Measurements from ENCODE around the gene MRC1. TPM values are rescaled to one million over a fixed set of nuclear protein-coding genes. Genes with fewer than 3 reads are reported as not detected.

Gene MRC1
- total RNA-seq, 1 donor from 2014 or later: 232 TPM

DNA sequence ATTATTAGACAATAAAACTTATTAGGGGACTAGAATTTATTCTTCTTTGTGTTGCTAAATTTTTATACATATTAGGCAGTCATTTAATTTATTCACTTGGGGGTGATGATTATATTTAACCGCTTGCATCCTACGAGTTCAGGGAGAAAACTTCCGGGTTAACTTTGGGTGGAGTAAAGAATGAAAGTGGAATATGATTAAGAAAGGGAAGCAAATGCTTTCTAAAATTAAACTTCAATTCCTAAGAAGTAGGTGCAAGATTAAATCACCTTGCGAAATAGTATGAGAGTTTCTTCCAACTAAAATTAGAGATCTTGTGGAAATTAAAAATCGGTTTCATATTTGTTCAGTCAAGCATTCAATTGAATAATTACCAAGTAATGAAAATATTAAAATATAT, 33.5 kb downstream of the MRC1 start:
- DNase-seq (ENCODE audit: low read depth in 2 of 2): no peak

- peak in 1 of 2 donors; percentile 20 for DNase-seq (ENCODE audit: low read depth in 2 of 2)
Observed at GRCh38 chr10:17847585-17848296, 38.6 kb downstream of the MRC1 start.

GRCh38 chr10:17848646-17849045, 39.5 kb downstream of the MRC1 start:
- DNase-seq (ENCODE audit: low read depth in 2 of 2): no peak

GRCh38 chr10:17850501-17850900, 41.4 kb downstream of the MRC1 start:
- DNase-seq (ENCODE audit: low read depth in 2 of 2): peak; percentile 65 to 72

GRCh38 chr10:17851611-17852010, 42.5 kb downstream of the MRC1 start:
- peak in 1 of 2 donors; percentile 60 for DNase-seq (ENCODE audit: low read depth in 2 of 2)

GRCh38 chr10:17854044-17854652, 45.0 kb downstream of the MRC1 start:
- no peak for DNase-seq (ENCODE audit: low read depth in 2 of 2)

DNA sequence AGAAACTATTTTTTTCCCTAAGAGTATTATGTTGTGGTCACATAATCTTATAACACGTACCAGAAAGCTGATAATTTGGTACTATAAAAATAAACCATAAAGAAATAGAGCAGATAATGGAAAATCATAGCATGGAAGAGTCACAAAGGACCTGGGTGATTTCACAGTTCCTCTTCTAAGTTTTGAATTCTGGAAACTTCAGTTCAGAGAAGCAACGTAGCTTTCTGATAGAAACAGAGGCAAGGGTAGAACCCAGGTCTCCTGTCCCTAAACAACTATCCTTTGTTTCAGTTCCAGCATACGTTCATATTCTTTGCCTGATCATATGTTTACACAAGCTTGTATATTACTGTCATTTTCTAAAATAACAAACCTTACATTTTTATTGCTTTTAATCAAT, 47.9 kb downstream of the MRC1 start:
- no peak for DNase-seq (ENCODE audit: low read depth in 2 of 2)

- DNase-seq (ENCODE audit: low read depth in 2 of 2): no peak
Observed at GRCh38 chr10:17859492-17860156, 50.5 kb downstream of the MRC1 start.

GRCh38 chr10:17861760-17862159, 52.6 kb downstream of the MRC1 start:
- DNase-seq (ENCODE audit: low read depth in 2 of 2): no peak

- DNase-seq (ENCODE audit: low read depth in 2 of 2): no peak
Observed at GRCh38 chr10:17865351-17865750, 56.2 kb downstream of the MRC1 start.

DNA sequence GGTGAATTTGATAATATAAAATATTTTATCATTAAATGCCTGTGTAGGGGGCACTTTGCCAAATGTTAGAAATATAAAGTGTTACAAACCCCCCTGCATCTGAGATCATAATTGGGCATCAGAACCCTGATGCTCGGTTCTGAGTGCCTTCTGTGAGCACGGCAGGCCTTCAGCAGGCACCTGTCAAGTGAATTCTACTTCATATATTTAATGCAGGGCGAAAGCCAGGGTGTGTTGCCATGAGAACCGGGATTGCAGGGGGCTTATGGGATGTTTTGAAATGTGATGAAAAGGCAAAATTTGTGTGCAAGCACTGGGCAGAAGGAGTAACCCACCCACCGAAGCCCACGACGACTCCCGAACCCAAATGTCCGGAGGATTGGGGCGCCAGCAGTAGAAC, 57.2 kb downstream of the MRC1 start:
- no peak for DNase-seq (ENCODE audit: low read depth in 2 of 2)

GRCh38 chr10:17867056-17867455, 57.9 kb downstream of the MRC1 start:
- no peak for DNase-seq (ENCODE audit: low read depth in 2 of 2)

DNA sequence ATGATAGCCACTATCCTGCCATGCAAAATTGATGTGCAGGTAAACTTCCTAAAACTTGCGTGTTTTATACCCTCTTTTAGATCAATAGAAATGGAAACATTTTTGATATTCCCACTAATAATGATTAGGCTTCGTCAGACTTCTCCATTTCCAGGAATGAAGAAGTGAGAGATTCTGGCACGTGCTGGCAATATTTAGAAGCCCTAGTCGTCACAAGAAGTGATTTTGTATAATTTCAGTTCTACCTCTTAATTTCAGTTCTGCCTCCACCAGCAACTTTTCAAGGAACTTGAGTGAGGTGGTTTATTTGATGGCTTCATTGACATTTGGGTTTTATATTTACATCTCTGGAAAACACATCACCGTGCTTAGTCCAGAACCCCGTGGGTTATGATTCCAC, 61.9 kb downstream of the MRC1 start:
- no peak for DNase-seq (ENCODE audit: low read depth in 2 of 2)

DNA sequence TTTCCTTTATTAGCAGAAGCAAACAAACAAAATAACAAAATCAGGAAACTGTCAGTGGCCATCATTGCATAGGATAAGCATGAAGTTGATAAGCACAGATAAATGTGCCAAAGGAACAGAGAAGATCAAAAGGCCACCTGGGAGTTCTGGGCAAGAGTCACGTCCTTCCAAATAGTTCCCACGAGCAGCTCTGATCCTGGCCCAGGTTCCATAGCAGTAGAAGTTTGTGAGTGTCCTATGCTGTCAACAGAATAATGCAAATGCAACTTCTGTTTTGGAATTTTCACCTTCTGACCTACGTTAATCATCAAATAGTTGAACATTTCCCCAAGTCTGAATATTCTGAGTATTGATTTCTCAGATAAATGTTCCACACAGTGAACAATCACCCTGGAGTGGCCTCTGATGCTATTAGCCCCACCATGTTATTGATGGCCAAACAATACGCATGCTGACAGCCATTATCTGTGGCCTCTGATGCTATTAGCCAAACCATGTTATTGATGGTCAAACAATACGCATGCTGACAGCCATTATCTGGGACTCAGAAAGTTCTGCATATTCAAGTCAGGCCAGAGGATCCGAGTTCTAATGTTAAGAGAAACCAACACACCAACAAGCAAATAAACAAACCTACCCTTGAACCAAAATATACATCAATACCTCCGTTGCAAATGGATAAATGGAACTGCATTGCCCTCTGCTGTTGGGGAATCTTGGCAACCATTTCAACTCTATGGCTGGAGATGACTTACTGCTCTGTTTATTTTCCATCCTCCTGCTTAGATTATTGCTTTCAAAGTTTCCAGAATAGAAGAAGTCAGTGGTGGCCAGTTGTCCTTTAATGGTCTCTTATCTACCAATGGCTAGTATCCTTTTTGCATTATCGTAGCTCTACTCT, 63.3 kb downstream of the MRC1 start:
- peak; percentile 40 to 58 for DNase-seq (ENCODE audit: low read depth in 2 of 2)

- no peak for DNase-seq (ENCODE audit: low read depth in 2 of 2)
Observed at GRCh38 chr10:17873946-17874345, 64.8 kb downstream of the MRC1 start.

GRCh38 chr10:17877121-17877520, 68.0 kb downstream of the MRC1 start:
- no peak for DNase-seq (ENCODE audit: low read depth in 2 of 2)

- DNase-seq (ENCODE audit: low read depth in 2 of 2): no peak
Observed at GRCh38 chr10:17878896-17879295, 69.7 kb downstream of the MRC1 start.

- no peak for DNase-seq (ENCODE audit: low read depth in 2 of 2)
Observed at GRCh38 chr10:17880601-17881000, 71.5 kb downstream of the MRC1 start.

- DNase-seq (ENCODE audit: low read depth in 2 of 2): no peak
Observed at GRCh38 chr10:17882557-17882956, 73.4 kb downstream of the MRC1 start.

DNA sequence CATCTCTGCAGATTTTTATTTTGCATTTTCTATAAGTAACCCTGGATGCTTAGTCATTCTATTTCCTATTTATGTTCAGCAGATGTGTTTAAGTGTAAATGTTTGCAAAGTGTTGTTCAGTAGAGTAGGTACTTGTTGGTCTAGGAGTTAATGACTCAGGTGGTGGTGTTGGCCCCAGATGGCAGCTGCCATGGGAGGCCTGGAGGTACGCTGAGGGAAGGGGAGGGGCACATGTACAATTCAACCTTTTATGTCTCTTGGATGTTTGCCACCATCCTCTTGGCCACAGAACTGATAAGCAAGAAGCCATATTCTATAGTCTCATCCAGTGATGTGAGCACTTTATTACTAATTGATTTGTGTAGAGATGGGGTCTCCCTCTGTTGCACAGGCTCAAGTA, 74.5 kb downstream of the MRC1 start:
- DNase-seq (ENCODE audit: low read depth in 2 of 2): peak in 1 of 2 donors; percentile 21

DNA sequence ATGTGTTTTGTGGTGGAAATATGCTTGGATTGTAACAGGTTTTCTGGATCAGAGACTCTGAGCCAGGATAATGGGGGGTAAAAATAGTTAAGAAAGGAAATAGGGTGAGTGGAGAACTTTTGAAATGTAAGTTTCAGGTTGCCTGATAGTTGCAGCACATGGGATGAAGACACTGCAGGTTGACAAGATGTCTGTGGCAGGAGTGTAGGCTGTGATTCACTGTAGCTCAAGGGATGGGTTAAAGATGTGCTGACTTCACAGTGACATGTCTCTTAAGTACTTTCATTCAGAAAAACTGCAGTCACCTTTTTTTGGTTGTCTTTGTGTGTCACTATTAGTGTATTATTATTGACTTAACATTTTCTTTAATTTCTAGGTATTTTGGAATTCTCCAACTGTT, 79.0 kb downstream of the MRC1 start:
- no peak for DNase-seq (ENCODE audit: low read depth in 2 of 2)

DNA sequence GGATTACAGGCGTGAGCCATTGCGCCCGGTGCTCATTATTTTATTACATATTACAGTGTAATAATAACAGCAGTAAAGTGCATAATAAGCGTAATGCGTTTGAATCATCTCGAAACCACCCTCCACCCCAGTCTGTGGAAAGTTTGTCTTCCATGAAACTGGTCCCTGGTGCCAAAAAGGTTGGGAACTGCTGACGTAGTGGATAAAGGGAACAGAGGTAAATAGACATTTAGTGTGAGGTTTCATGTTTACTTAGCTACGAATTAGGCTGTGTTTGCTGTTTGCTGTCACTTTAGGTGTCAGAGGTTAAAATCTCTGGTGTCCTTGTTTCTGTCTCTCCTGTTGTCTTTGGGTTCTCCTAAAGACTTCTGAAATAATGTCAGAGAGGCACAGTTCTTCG, 82.3 kb downstream of the MRC1 start:
- DNase-seq (ENCODE audit: low read depth in 2 of 2): no peak

Data from dermis microvascular lymphatic vessel endothelial cell (primary cell).